Ishikawa (cell line): Measurements from ENCODE around the gene MED28.

Experiments used
- CEBPB ChIP-seq: IDR thresholded peaks from 2 replicates; pipeline ENCODE4 v1.6.1; 2012
- EP300 ChIP-seq: IDR thresholded peaks from 2 replicates; pipeline ENCODE4 v1.6.1; 2012; ENCODE audit warnings: borderline replicate concordance
- TAF1 ChIP-seq: IDR thresholded peaks from 2 replicates; pipeline ENCODE4 v1.6.1; 2012; ENCODE audit warnings: low read depth, mild to moderate bottlenecking
- TCF12 ChIP-seq: IDR thresholded peaks from 2 replicates; pipeline ENCODE4 v1.6.1; 2012; ENCODE audit warnings: low read depth
- TEAD4 ChIP-seq: IDR thresholded peaks from 2 replicates; pipeline ENCODE4 v1.6.1; 2012

- TF ChIP-seq TCF12 (no peak), CEBPB (no peak), EP300 (no peak), TAF1 (no peak), TEAD4 (no peak)
Measured at GRCh38 chr4:17639136-17639535, 24.7 kb downstream of the MED28 start.
